ENCODE results near the gene ADAMTS9. TPM values are rescaled to one million over a fixed set of nuclear protein-coding genes. Genes with fewer than 3 reads are reported as not detected.
A peak's percentile ranks its signal among the peaks of the same experiment; 100 is the strongest.

ADAMTS9 gene
- total RNA-seq, 1 donor from 2014 or later = 53.6 TPM

GRCh38 chr3:64518496-64518895 lies 169.3 kb downstream of the ADAMTS9 start:
- intact Hi-C loops (cut with DNase I) = no loop called here

GRCh38 chr3:64514889-64515288 lies 172.9 kb downstream of the ADAMTS9 start:
- intact Hi-C loops (cut with DNase I) = no loop called here
- DNase-seq (ENCODE audit: low spot score) = no peak

More at GRCh38 chr3:64518496-64518895, 169.3 kb downstream of the ADAMTS9 start:
- DNase-seq (ENCODE audit: low spot score) = no peak

GRCh38 chr3:64509206-64509605 lies 178.6 kb downstream of the ADAMTS9 start:
- intact Hi-C loops (cut with DNase I) = no loop called here
- no peak for DNase-seq (ENCODE audit: low spot score)

DNA sequence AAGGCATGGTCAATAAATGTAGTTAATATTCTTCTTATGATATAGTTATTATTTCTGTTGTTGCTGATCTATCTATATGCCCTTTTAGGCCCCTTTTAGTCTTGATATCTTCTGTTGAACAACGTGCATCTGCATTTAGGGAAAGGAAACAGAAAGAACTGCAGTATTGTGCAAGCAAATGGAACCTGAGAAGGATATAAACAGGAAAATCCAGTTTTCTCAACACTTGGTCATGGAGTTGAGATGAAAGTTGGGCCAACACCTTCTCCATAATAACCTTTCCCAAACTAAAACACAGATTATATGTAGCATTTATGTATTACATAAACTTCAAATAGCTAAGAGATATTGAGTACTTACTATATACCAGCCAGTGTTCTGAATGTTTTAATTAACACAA lies 179.7 kb downstream of the ADAMTS9 start:
- no peak for DNase-seq (ENCODE audit: low spot score)
- intact Hi-C loops (cut with DNase I) = no loop called here

GRCh38 chr3:64506255-64506654 lies 181.5 kb downstream of the ADAMTS9 start:
- DNase-seq (ENCODE audit: low spot score) = no peak
- intact Hi-C loops (cut with DNase I) = no loop called here

DNA sequence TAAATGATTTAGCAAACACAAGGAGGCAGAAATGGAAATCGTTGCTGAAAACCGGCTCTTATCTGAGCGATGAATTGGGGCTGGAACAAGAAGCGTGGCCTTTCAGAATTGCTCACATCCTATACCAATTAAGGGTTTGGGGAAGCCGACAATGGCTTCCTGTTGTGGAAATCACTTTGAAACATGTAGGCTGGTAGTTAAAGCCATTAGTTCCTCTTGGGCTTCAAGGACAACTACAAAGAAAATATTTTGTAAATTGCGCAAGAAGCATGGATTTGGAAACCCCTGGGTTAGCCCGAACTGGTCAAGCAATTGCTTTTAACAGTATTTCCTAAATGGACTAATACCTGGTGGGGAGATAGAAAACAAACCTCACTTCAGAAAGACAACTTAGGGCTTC lies 182.4 kb downstream of the ADAMTS9 start:
- DNase-seq (ENCODE audit: low spot score) = no peak

DNA sequence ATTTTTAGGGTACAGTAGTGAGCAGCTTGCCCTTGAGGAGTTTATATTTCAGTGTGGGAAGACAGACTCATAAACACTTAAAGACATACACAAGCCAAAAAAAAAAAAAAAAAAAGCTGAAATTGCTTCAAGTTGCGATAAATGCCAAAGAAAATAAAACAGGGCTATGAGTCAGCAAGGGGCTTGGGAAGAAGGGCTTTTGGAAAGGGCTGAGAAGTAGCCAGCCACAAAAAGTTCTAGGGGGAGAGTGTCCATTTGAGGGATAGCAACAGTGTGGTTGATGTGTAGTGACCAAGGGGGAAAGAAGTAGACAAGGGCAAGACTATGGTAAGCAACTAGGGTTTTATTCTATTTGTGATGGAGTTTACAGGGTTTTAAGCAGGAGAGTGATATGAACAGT lies 185.5 kb downstream of the ADAMTS9 start:
- no peak for DNase-seq (ENCODE audit: low spot score)
- intact Hi-C loops (cut with DNase I) = no loop called here

More for the DNA sequence above, 182.4 kb downstream of the ADAMTS9 start:
- intact Hi-C loops (cut with DNase I) = no loop called here

DNA sequence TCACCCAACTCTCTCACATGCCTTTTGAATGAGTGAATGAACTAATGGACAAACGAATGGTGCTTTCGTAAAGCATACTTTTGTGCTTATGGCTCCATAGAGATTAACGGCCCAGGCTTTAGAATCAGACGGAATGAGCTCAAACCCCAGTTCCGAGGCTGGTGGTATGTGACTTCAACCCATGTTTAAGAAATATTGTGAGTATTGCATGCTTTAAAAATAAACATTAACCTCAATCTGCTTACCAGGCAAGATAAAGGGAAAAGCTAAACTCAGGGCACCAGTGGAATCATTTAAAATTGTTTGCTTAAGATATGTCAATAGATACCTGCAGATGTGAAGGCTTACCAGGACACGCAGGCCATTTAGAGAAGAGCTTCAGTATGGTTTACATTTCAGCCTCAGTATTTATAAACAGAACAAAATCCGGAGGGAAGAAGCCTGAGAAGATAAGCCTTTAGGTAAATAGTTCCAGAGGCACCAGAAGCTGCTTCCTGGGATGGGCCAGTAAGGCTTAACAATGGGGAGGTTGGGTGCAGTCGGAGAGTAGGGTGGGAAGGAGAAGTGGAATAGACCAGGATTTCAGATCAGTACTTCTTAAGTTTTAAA lies 186.4 kb downstream of the ADAMTS9 start:
- intact Hi-C loops (cut with DNase I) = no loop called here
- DNase-seq (ENCODE audit: low spot score) = no peak

- DNase-seq (ENCODE audit: low spot score) = no peak
- intact Hi-C loops (cut with DNase I) = no loop called here
Observed at GRCh38 chr3:64496786-64497490, 190.9 kb downstream of the ADAMTS9 start.

- intact Hi-C loops (cut with DNase I) = no loop called here
- DNase-seq (ENCODE audit: low spot score) = no peak
Observed at GRCh38 chr3:64495781-64496334, 191.9 kb downstream of the ADAMTS9 start.

- no peak for DNase-seq (ENCODE audit: low spot score)
Observed at GRCh38 chr3:64495121-64495780, 192.5 kb downstream of the ADAMTS9 start.

GRCh38 chr3:64494526-64494925 lies 193.3 kb downstream of the ADAMTS9 start:
- intact Hi-C loops (cut with DNase I) = no loop called here
- DNase-seq (ENCODE audit: low spot score) = no peak

More at GRCh38 chr3:64495121-64495780, 192.5 kb downstream of the ADAMTS9 start:
- intact Hi-C loops (cut with DNase I) = no loop called here

- intact Hi-C loops (cut with DNase I) = no loop called here
- DNase-seq (ENCODE audit: low spot score) = no peak
Observed at GRCh38 chr3:64493149-64493548, 194.7 kb downstream of the ADAMTS9 start.

DNA sequence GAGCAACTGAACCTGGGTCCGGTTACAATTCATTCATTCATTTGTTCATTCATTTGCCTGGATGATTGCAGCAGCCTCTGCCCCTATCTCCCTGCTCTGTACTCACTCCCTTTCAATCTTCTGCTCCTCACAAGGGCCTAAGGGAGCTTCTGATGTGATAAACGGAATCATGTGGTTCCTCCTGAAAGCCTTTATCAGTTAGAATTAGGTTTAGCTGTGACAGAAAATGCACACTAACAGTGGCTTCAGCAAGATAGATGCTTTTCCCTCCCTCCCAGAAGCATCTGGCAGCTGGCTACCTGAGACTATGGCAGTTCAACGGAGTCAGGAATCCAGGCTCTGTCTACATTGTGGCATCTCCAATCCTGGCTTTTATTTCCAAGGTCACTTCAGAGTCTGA lies 196.0 kb downstream of the ADAMTS9 start:
- no peak for DNase-seq (ENCODE audit: low spot score)
- intact Hi-C loops (cut with DNase I) = no loop called here

GRCh38 chr3:64490180-64490724 lies 197.5 kb downstream of the ADAMTS9 start:
- no peak for DNase-seq (ENCODE audit: low spot score)
- intact Hi-C loops (cut with DNase I) = no loop called here

- DNase-seq (ENCODE audit: low spot score) = no peak
- intact Hi-C loops (cut with DNase I) = no loop called here
Observed at GRCh38 chr3:64489361-64490044, 198.3 kb downstream of the ADAMTS9 start.

GRCh38 chr3:64488939-64489338 lies 198.9 kb downstream of the ADAMTS9 start:
- intact Hi-C loops (cut with DNase I) = no loop called here
- no peak for DNase-seq (ENCODE audit: low spot score)

DNA sequence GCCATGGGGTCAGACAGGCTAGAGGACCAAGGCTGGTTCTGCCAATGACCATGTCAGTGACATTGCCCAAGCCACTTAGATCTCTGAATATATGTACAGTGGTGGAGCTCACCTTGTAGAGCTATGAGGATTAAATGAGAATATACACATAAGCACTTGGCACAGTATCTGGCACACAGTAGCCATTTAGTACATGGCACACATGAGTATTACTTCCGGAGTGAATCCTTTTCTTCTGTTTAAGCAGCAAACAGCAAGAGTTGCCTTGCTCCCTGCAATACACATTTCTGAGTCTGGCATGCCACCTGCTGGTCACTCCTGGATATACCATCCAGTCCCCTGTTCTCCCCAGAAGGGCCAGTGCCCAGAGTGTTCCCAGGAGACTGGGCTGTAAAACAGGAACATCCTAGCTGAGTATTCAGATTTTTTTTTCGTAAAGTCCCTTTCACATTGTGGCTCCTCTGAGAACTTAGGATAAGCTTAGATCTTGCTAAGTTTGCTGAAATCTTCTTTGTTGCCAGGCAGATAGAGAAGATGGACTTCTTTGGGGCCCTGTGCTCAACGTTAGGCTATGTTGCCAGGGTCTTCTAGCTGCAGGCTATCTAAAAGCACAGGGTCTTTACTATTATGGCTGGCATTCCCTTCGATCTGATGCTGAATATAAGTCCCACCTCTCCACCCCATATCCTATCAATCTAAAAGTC lies 203.4 kb downstream of the ADAMTS9 start:
- peak; percentile 84 for DNase-seq (ENCODE audit: low spot score)
- intact Hi-C loops (cut with DNase I) = loop anchor here (1.0 to 5.0 kb wide), 2 partner anchors 82 to 454 kb away; no protein-coding TSS in a partner anchor

DNA sequence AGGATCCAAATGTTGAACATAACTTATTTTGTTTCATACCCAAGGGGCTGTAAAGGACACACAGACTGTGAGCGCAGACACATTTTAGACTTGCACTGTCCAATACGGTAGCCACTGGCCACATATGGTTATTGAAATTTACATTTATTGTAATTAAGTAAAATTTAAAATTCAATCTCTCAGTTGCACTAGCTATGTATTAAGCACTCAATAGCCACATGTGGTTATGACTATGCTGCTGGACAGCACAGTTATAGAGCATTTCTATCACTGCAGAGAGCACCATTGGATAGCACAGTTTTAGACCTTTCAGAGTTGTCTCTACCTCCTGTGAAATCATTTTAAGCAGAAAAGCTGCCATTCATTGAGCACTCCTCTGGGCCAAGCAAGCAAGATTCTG lies 204.3 kb downstream of the ADAMTS9 start:
- no peak for DNase-seq (ENCODE audit: low spot score)
- intact Hi-C loops (cut with DNase I) = loop anchor here (5.0 kb wide), 1 partner anchor 81 kb away; no protein-coding TSS in a partner anchor

Data from cardiac septum (tissue), 1 donor.